ENCODE results near the gene RXRA.
A peak's percentile ranks its signal among the peaks of the same experiment; 100 is the strongest.

The RXRA gene

GRCh38 chr9:134338394-134339182, 12.3 kb downstream of the RXRA start:
- Histone ChIP-seq H3K4me3 (ENCODE audit: low read depth, low read length) (no peak overlapping the region), H3K27ac (no peak overlapping the region; the same call in 1 of the 2 replicates), H3K27me3 (ENCODE audit: insufficient read depth, low read depth, severe bottlenecking) (no peaks in the 10 kb centered on the region), H3K36me3 (peaks cover 3% of the 10 kb centered on the region), H3K9me3 (ENCODE audit: severe bottlenecking) (no peaks in the 10 kb centered on the region)
- TF ChIP-seq CTCF (IDR thresholded peaks at IDR 0.05; ENCODE audit: low read depth, low read length): no peak
- no peak for DNase-seq

- DNase-seq: no peak
- Histone ChIP-seq H3K9me3 (ENCODE audit: severe bottlenecking) (no peaks in the 10 kb centered on the region), H3K27ac (no peak overlapping the region; the same call in 1 of the 2 replicates), H3K27me3 (ENCODE audit: insufficient read depth, low read depth, severe bottlenecking) (no peaks in the 10 kb centered on the region), H3K36me3 (peaks cover 3% of the 10 kb centered on the region), H3K4me3 (ENCODE audit: low read depth, low read length) (no peak overlapping the region)
- no peak for TF ChIP-seq CTCF (IDR thresholded peaks at IDR 0.05; ENCODE audit: low read depth, low read length)
Measured at GRCh38 chr9:134339183-134339806, 13.0 kb downstream of the RXRA start.

DNA sequence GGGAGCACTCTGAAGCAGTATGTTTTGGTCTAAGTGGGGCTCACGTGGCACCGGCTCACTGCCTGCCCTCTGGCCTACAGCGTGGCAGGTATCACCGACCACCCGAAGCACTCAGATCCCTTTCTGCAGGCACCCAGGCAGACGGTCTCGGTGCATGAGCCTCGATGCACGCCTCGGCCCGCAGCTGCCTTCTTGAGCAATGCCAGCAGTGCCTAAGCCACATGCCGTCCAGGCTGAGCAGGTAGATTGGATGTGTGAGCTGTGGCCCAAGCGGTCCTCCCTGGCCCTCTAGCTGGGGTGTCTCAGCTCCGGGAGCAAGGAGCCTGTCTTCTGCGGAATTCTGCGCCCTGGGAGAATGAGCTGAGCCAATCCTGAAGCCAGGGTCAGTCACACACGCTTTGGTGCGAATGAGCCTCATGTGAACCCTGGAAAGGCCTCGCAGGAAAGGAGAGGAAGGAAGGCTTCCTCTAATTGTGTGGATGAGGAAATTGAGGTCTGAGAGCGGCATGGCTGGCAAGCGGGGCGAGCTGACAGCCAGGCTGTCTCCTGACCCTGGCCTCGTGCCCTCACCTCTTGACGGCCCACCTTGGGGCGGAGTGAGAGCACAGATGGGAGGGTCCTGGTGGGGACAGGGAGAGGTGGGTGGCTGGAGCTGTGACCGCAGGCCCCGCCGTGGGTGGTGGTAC, 14.4 kb downstream of the RXRA start:
- DNase-seq: no peak
- no peak overlapping the region for H3K4me3 ChIP-seq (ENCODE audit: low read depth, low read length)

GRCh38 chr9:134341306-134341705, 15.1 kb downstream of the RXRA start:
- no peak for DNase-seq
- H3K9me3 ChIP-seq (ENCODE audit: severe bottlenecking): no peaks in the 10 kb centered on the region
- TF ChIP-seq CTCF (IDR thresholded peaks at IDR 0.05; ENCODE audit: low read depth, low read length): no peak
- H3K27ac ChIP-seq: peak overlapping the region; percentile 80; the same call in 1 of the 2 replicates
- no peaks in the 10 kb centered on the region for H3K27me3 ChIP-seq (ENCODE audit: insufficient read depth, low read depth, severe bottlenecking)
- H3K4me3 ChIP-seq (ENCODE audit: low read depth, low read length): no peak overlapping the region
- peaks cover 3% of the 10 kb centered on the region; the same call in 1 of the 2 replicates for H3K36me3 ChIP-seq

More for the DNA sequence above, 14.4 kb downstream of the RXRA start:
- Histone ChIP-seq H3K27ac (peak overlapping the region; percentile 18; the same call in 1 of the 2 replicates), H3K27me3 (ENCODE audit: insufficient read depth, low read depth, severe bottlenecking) (no peaks in the 10 kb centered on the region), H3K9me3 (ENCODE audit: severe bottlenecking) (no peaks in the 10 kb centered on the region), H3K36me3 (peaks cover 3% of the 10 kb centered on the region; the same call in 1 of the 2 replicates)
- TF ChIP-seq CTCF (IDR thresholded peaks at IDR 0.05; ENCODE audit: low read depth, low read length): no peak

- no peak for TF ChIP-seq CTCF (IDR thresholded peaks at IDR 0.05; ENCODE audit: low read depth, low read length)
- H3K27ac ChIP-seq: peak overlapping the region; percentile 80
Measured at GRCh38 chr9:134341929-134342745, 15.9 kb downstream of the RXRA start.

More at GRCh38 chr9:134341929-134342745, 15.9 kb downstream of the RXRA start:
- Histone ChIP-seq H3K27me3 (ENCODE audit: insufficient read depth, low read depth, severe bottlenecking) (no peaks in the 10 kb centered on the region), H3K4me3 (ENCODE audit: low read depth, low read length) (no peak overlapping the region), H3K9me3 (ENCODE audit: severe bottlenecking) (no peaks in the 10 kb centered on the region), H3K36me3 (peaks cover 3% of the 10 kb centered on the region; the same call in 1 of the 2 replicates)
- no peak for DNase-seq

All from WERI-Rb-1 (cell line).